K562 (cell line): Measurements from ENCODE around the gene NMRK1. TPM values are rescaled to one million over a fixed set of nuclear protein-coding genes. Genes with fewer than 3 reads are reported as not detected.

ENCODE experiments used
- ATAC-seq: fragments of 200-7000 bp; cut with Tn5 transposase; 3 replicates; pipeline ENCODE4 v1.9.1; 2020; ENCODE audit warnings: moderate library complexity
- BruUV-seq: library from RNA; stranded (reverse); fragments of 400-500 nt; replicated peaks from 2 replicates; lab custom pipeline; 2021; lab: Mats Ljungman, UMichigan
- CTCF ChIA-PET: fragments of 300-600 bp; formaldehyde crosslinking; extraction: SDS; loops from one replicate; lab custom pipeline; 2021; ENCODE audit warnings: low intra/inter-chr PET ratio; lab: Yijun Ruan, JAX
- POLR2A ChIA-PET: fragments of 300-600, 350-650 bp; sonication (Branson Sonifier 250); formaldehyde crosslinking; extraction: SDS; loops from one replicate; lab custom pipeline; 2021; ENCODE audit warnings: antibody characterized with exemption, inconsistent platforms; lab: Yijun Ruan, JAX
- DNase-seq, 4 experiments: peaks; one replicate each; pipeline versions ENCODE4 v3.0.0 to v3.0.0-alpha.2; 2011 to 2018; ENCODE audit warnings: low spot score in 3 of 4, mixed read lengths in 3 of 4; ENCODE audit errors: extremely low read depth in 1 of 4
- FAIRE-seq: peaks from 2 replicates; lab custom pipeline; 2011; peaks lifted over from hg19 to GRCh38; lab: Jason Lieb, UNC
- H2AFZ ChIP-seq: 2 replicates; pipeline ENCODE4 v1.6.0; 2011; ENCODE audit warnings: low read depth, low read length, control low read depth, inconsistent platforms
- H3K27ac ChIP-seq: fragments of 200-600 bp; 3 replicates; pipeline ENCODE4 v1.8.0; 2011; ENCODE audit warnings: low read depth, mild to moderate bottlenecking, control low read depth, inconsistent platforms, low read length, moderate library complexity, mixed read lengths; ENCODE audit errors: extremely low read depth
- H3K27me3 ChIP-seq, 2 experiments: fragments of 300-600 bp in 1 of 2; 2 replicates in 1 of 2; 3 replicates in 1 of 2; pipeline versions ENCODE4 v1.6.0 to v1.8.0; 2011; ENCODE audit warnings: inconsistent platforms in 2 of 2, low read length in 2 of 2, mild to moderate bottlenecking in 1 of 2, mixed read lengths in 1 of 2, moderate library complexity in 1 of 2; ENCODE audit not compliant: control insufficient read depth in 2 of 2, insufficient read depth in 2 of 2
- H3K36me3 ChIP-seq: fragments of 300-600 bp; 3 replicates; pipeline ENCODE4 v1.8.0; 2011; ENCODE audit warnings: mild to moderate bottlenecking, low read length, inconsistent platforms; ENCODE audit not compliant: control insufficient read depth, insufficient read depth
- H3K4me1 ChIP-seq, 2 experiments: fragments of 200-600 bp in 1 of 2; replicated peaks in 1 of 2; 2 replicates in 1 of 2; 3 replicates in 1 of 2; pipeline versions ENCODE4 v1.5.1 to v1.8.0; 2011; ENCODE audit warnings: inconsistent platforms in 2 of 2, low read length in 2 of 2, mild to moderate bottlenecking in 1 of 2, mixed read lengths in 1 of 2, moderate library complexity in 1 of 2; ENCODE audit not compliant: control insufficient read depth in 2 of 2, insufficient read depth in 2 of 2
- H3K4me2 ChIP-seq: 2 replicates; pipeline ENCODE4 v1.6.1; 2011; ENCODE audit warnings: low read length, control low read depth, inconsistent platforms, mixed read lengths; ENCODE audit not compliant: insufficient read depth
- H3K4me3 ChIP-seq: fragments of 200-600 bp; sonication (generic), shearing (Covaris generic); 2 replicates; pipeline ENCODE4 v1.5.1; 2016; ENCODE audit warnings: control low read depth, inconsistent platforms
- H3K79me2 ChIP-seq: fragments of 200-600 bp; 3 replicates; pipeline ENCODE4 v1.8.0; 2011; ENCODE audit warnings: low read length, inconsistent platforms; ENCODE audit not compliant: control insufficient read depth, insufficient read depth
- H3K9ac ChIP-seq, 2 experiments: 2 replicates each; pipeline versions ENCODE4 v1.6.0 to v1.6.1; 2011; ENCODE audit warnings: low read depth in 2 of 2, low read length in 2 of 2, control low read depth in 1 of 2, inconsistent platforms in 1 of 2, mild to moderate bottlenecking in 1 of 2, mixed read lengths in 1 of 2; ENCODE audit not compliant: insufficient read depth in 1 of 2
- H3K9me1 ChIP-seq: one replicate; pipeline ENCODE4 v1.6.0; 2011; ENCODE audit warnings: inconsistent platforms, mild to moderate bottlenecking, low read length, moderate library complexity; ENCODE audit not compliant: control insufficient read depth, insufficient read depth
- H3K9me3 ChIP-seq: replicated peaks from 2 replicates; pipeline ENCODE4 v1.5.1; 2011; ENCODE audit warnings: low read depth, low read length, inconsistent platforms; ENCODE audit not compliant: control insufficient read depth, insufficient read depth
- H4K20me1 ChIP-seq: replicated peaks from 2 replicates; pipeline ENCODE4 v1.6.1; 2011; ENCODE audit warnings: low read length, inconsistent platforms, mixed read lengths; ENCODE audit not compliant: control insufficient read depth, insufficient read depth
- CBX2 ChIP-seq: fragments of 200-600 bp; sonication (generic); IDR thresholded peaks from one replicate; pipeline ENCODE4 v1.6.1; 2012; ENCODE audit warnings: mild to moderate bottlenecking, low read length, inconsistent platforms; ENCODE audit not compliant: insufficient read depth, poor library complexity, severe bottlenecking
- CEBPG ChIP-seq, 3 experiments: fragments of 200-800 bp in 1 of 3; sonication (Bioruptor generic) in 1 of 3; sonication (generic) in 1 of 3; formaldehyde crosslinking in 1 of 3; IDR thresholded peaks in 2 of 3; conservative IDR thresholded peaks in 1 of 3; 2 replicates each; pipeline versions ENCODE4 v1.6.1 to v1.8.0; 2016 to 2022; ENCODE audit warnings: missing compliant biosample characterization in 2 of 3, missing genetic modification characterization in 2 of 3, mild to moderate bottlenecking in 1 of 3, missing genetic modification reagents in 1 of 3
- ETS2 ChIP-seq: IDR thresholded peaks from 2 replicates; pipeline ENCODE4 v1.6.1; 2016; ENCODE audit warnings: borderline replicate concordance, missing genetic modification characterization, mild to moderate bottlenecking, moderate library complexity, missing compliant biosample characterization; ENCODE audit not compliant: poor library complexity, severe bottlenecking
- HIVEP1 ChIP-seq: fragments of 250-450 bp; sonication (Bioruptor Pico); IDR thresholded peaks from 2 replicates; pipeline ENCODE4 v1.4.0; 2020; ENCODE audit warnings: mild to moderate bottlenecking
- MECOM ChIP-seq: fragments of 250-450 bp; sonication (Bioruptor Pico); IDR thresholded peaks from 2 replicates; pipeline ENCODE4 v1.8.0; 2022; ENCODE audit warnings: inconsistent platforms
- MYNN ChIP-seq, 2 experiments: sonication (generic); formaldehyde crosslinking in 1 of 2; IDR thresholded peaks; 2 replicates each; pipeline versions ENCODE4 v1.5.0 to v1.6.1; 2016 to 2020; ENCODE audit warnings: antibody characterized with exemption in 1 of 2, missing genetic modification reagents in 1 of 2
- NRF1 ChIP-seq, 2 experiments: fragments of 450-650 bp; IDR thresholded peaks in 1 of 2; conservative IDR thresholded peaks in 1 of 2; 2 replicates each; pipeline ENCODE4 v1.6.1; 2014; ENCODE audit warnings: mild to moderate bottlenecking in 2 of 2
- PPARD ChIP-seq: fragments of 250-450 bp; sonication (Bioruptor Pico); IDR thresholded peaks from 2 replicates; pipeline ENCODE4 v1.8.0; 2022; ENCODE audit warnings: inconsistent platforms, mild to moderate bottlenecking, moderate library complexity
- PTTG1 ChIP-seq: fragments of 450-650 bp; IDR thresholded peaks from 2 replicates; pipeline ENCODE4 v1.6.1; 2016; ENCODE audit warnings: low read depth, mild to moderate bottlenecking, missing genetic modification characterization, missing compliant biosample characterization
- ZBTB26 ChIP-seq: fragments of 450-650 bp; formaldehyde crosslinking; IDR thresholded peaks from 2 replicates; pipeline ENCODE4 v1.4.0; 2022; ENCODE audit warnings: missing genetic modification characterization
- ZKSCAN1 ChIP-seq: fragments of 150-350 bp; IDR thresholded peaks from 2 replicates; pipeline ENCODE4 v1.6.1; 2016; ENCODE audit warnings: low read depth, low read length
- ZNF431 ChIP-seq: sonication (generic); formaldehyde crosslinking; IDR thresholded peaks from 2 replicates; pipeline ENCODE4 v1.8.0; 2022; ENCODE audit warnings: mild to moderate bottlenecking, missing genetic modification reagents
- ZNF764 ChIP-seq: fragments of 250-450 bp; sonication (Bioruptor Pico); IDR thresholded peaks from 2 replicates; pipeline ENCODE4 v1.4.0; 2020; ENCODE audit warnings: low read depth, mild to moderate bottlenecking, moderate library complexity
- WGBS: fragments of 100-300 bp; shearing (Covaris generic); methylation state at CpG from one replicate; pipeline ENCODE4 v1.1.6; 2016; ENCODE audit warnings: low coverage, mixed read lengths; ENCODE audit not compliant: insufficient coverage; ENCODE audit errors: missing lambda C conversion rate; 5-methylcytosine and 5-hydroxymethylcytosine counted together
- in situ Hi-C: fragments of 300-500 bp; cut with MboI; formaldehyde crosslinking; loops from 4 replicates; pipeline ENCODE4 v1.15.0; 2018; ENCODE audit warnings: inconsistent platforms, mixed read lengths
- intact Hi-C: fragments of 100-400 bp; cut with micrococcal nuclease; formaldehyde crosslinking; loops from 2 replicates; pipeline ENCODE4 v1.14.2; 2022
- polyA plus RNA-seq, 8 experiments: library from polyadenylated mRNA; depleted of rRNA in 4 of 8; stranded (reverse) in 5 of 8; unstranded in 3 of 8; fragments of >200 nt; fragmentation: Nextera tagmentation in 2 of 8; fragmentation: Illumina TruSeq in 1 of 8; extraction: Ambion mirVana in 2 of 8; extraction: Trizol in 1 of 8; gene quantifications; 2 replicates each; pipeline versions ENCODE4 v1.2.1 to v1.2.3, GENCODE V29; 2011 to 2014; ENCODE audit warnings: inconsistent platforms in 1 of 8, missing spikeins in 1 of 8
- total RNA-seq, 7 experiments: library from RNA; depleted of rRNA in 6 of 7; stranded (reverse); fragments of >200 nt in 6 of 7; fragmentation: Illumina TruSeq in 2 of 7; extraction: Trizol in 2 of 7; gene quantifications; 2 replicates each; pipeline versions ENCODE4 v1.2.1 to v1.2.3, GENCODE V29; 2011 to 2021; ENCODE audit warnings: low replicate concordance in 1 of 7

The NMRK1 gene
- total and polyA plus RNA-seq, 9 of the 15 experiments (the other 6 are each of a cell fraction or from before 2014, with no cell fraction given), result 1.1 to 3.5 (median 1.7) TPM

- Histone ChIP-seq H3K79me2 (no peaks in the 10 kb centered on the region), H3K27me3 (no peaks in the 10 kb centered on the region), H3K4me2 (no peak overlapping the region), H3K4me3 (no peak overlapping the region), H3K9me3 (peaks cover 2% of the 10 kb centered on the region; the same call in 1 of the 2 replicates), H2AFZ (no peak overlapping the region), H4K20me1 (no peaks in the 10 kb centered on the region), H3K27ac (no peak overlapping the region), H3K4me1 (peaks cover 0 to 7% of the 10 kb centered on the region in 2 experiments; a peak in 3 of 5 replicates), H3K9me1 (no peaks in the 10 kb centered on the region), H3K9ac (no peak overlapping the region), H3K36me3 (no peaks in the 10 kb centered on the region)
- FAIRE-seq (no peak), DNase-seq (no peak), ATAC-seq (no peak)
- POLR2A ChIA-PET, result interaction anchor here (0.6 to 1.1 kb wide), 2 partner anchors 11 to 204 kb away, joined by 3 to 4 read pairs; no protein-coding TSS in a partner anchor
- in situ Hi-C loops (no loop called here), intact Hi-C loops (no loop called here)
- 20% methylated on average over 1 of the region's 1 CpG for WGBS
- TF ChIP-seq PTTG1, result no peak
- TF ChIP-seq CBX2, result no peak
- TF ChIP-seq ZKSCAN1, result no peak
- no peak for TF ChIP-seq MECOM (CRISPR knock-in tag)
- TF ChIP-seq ZNF764 (CRISPR knock-in tag), result no peak
- TF ChIP-seq PPARD (CRISPR knock-in tag), result no peak
- no peak for TF ChIP-seq HIVEP1 (CRISPR knock-in tag)
- no peak for TF ChIP-seq CEBPG (CRISPR knock-in tag; IDR thresholded peaks at IDR 0.05)
- TF ChIP-seq CEBPG (tag; conservative IDR thresholded peaks at IDR 0.05 in 1 of 2, IDR thresholded peaks at IDR 0.05 in 1 of 2), result no peak
- no peak for TF ChIP-seq NRF1 (conservative IDR thresholded peaks at IDR 0.05 in 1 of 2, IDR thresholded peaks at IDR 0.05 in 1 of 2)
- TF ChIP-seq MYNN (IDR thresholded peaks at IDR 0.05), result no peak
- TF ChIP-seq MYNN (CRISPR knock-in tag; IDR thresholded peaks at IDR 0.05), result no peak
- no peak for TF ChIP-seq ZBTB26 (CRISPR knock-in tag)
- TF ChIP-seq ETS2, result no peak
- no peak for TF ChIP-seq ZNF431
- BruUV-seq, result no TSS peak
- CTCF ChIA-PET, result no interaction called here
These were observed 34.1 kb downstream of the NMRK1 start for GRCh38 chr9:75053869-75054268.
